ENCODE results near the gene GAREM1. TPM values are rescaled to one million over a fixed set of nuclear protein-coding genes. Genes with fewer than 3 reads are reported as not detected.

The GAREM1 gene
- total and polyA plus RNA-seq, 4 donors = 3.0 to 13.7 (median 8.5) TPM

DNA sequence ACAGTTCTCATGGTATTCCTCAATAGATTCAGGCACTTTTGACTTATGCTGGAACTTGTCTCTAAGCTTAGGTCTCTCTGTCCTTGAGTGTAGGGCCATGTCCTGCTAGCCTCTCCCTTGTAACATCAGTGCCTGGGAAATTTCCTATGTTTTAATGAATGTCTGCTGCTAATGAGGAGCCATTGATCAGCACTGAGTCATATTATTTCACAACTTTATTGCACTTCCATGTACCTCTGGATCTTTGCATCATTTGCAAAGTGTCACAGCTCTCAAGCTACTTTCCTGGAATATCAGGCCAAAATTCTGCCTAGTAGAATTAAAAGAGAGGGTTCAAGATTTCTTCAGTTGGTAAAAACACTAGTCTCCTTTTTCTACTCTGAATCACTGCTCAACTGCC, 102.5 kb downstream of the GAREM1 start:
- no peak for ATAC-seq (ENCODE audit: insufficient read depth, low FRiP score)
- H3K4me3 ChIP-seq = no peak overlapping the region
- H3K27ac ChIP-seq (ENCODE audit: low read depth in 1 of 2, low read length in 1 of 2) = peak overlapping the region in 1 of 2 donors; percentile 3

DNA sequence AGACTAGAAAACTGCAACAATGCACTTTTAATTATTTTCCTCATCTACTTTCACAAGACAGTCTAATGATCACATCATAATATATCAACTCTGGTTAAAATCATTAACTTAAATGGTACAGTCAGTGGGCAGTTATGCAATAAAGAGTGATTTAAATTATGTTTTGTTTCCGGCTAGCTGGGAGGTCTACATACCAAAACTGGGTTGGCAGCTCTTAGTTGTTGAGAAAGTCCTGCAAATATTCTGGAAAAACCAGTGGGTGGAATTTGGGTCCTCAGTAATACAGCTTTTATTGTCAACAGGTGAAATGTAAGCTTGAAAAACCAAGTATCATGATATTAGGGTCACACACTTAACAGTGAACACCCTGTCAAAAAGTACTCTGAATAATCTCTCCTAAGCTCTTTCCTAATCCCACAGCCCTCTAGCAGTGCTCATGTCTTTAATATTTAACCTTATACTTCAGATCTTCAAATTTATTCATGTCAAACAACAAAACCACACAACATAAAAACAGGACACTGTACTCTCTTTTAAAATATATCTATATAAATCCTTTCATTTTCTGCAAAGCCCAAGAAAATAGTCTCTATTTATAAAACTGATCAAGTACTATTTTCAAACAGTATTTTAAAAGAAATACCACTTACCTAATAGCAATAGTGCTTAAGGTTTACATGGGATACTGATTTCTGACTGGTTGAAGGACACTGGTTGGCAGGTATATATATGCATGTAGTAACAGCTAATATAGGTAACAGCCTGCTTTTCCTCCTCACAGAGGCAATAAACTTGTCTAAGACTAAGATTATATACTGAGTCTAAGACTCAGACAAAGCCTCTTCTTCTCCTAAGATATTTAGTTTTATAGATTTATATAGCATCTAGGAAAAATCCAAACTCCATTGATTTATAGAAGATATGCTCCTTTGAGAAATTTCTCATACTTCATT, 103.8 kb downstream of the GAREM1 start:
- DNase-seq (peak in 2 of 3 donors; percentile 65 to 73), ATAC-seq (ENCODE audit: insufficient read depth, low FRiP score) (peak; percentile 40)
- no peaks in the 10 kb centered on the region for H3K9me3 ChIP-seq (ENCODE audit: control insufficient read depth in 4 of 4, insufficient read depth in 3 of 4, low read length in 3 of 4)
- no peaks in the 10 kb centered on the region for H3K27me3 ChIP-seq (ENCODE audit: control insufficient read depth in 3 of 3, insufficient read depth in 3 of 3, low read length in 2 of 3)
- 66 to 82% methylated on average over 1 of the region's 1 CpG for WGBS, 2 donors
- no peak overlapping the region for H3K4me3 ChIP-seq
- H3K9ac ChIP-seq (ENCODE audit: insufficient read depth in 1 of 2, low read length in 2 of 2) = no peak overlapping the region
- H3K27ac ChIP-seq (ENCODE audit: low read depth in 1 of 2, low read length in 1 of 2) = peak overlapping the region in 1 of 2 donors; percentile 21
- no peaks in the 10 kb centered on the region for H3K36me3 ChIP-seq (ENCODE audit: control insufficient read depth in 4 of 4, insufficient read depth in 4 of 4, low read length in 4 of 4)
- TF ChIP-seq, protein P1, sequence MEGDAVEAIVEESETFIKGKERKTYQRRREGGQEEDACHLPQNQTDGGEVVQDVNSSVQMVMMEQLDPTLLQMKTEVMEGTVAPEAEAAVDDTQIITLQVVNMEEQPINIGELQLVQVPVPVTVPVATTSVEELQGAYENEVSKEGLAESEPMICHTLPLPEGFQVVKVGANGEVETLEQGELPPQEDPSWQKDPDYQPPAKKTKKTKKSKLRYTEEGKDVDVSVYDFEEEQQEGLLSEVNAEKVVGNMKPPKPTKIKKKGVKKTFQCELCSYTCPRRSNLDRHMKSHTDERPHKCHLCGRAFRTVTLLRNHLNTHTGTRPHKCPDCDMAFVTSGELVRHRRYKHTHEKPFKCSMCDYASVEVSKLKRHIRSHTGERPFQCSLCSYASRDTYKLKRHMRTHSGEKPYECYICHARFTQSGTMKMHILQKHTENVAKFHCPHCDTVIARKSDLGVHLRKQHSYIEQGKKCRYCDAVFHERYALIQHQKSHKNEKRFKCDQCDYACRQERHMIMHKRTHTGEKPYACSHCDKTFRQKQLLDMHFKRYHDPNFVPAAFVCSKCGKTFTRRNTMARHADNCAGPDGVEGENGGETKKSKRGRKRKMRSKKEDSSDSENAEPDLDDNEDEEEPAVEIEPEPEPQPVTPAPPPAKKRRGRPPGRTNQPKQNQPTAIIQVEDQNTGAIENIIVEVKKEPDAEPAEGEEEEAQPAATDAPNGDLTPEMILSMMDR (IDR thresholded peaks at IDR 0.05; ENCODE audit: control extremely low read depth, extremely low read depth) = no peak
- peaks cover 0 to 7% (median 0%) of the 10 kb centered on the region in 5 donors for H3K4me1 ChIP-seq (ENCODE audit: control insufficient read depth in 5 of 5, insufficient read depth in 5 of 5, low read length in 5 of 5)

More for the DNA sequence above, 102.5 kb downstream of the GAREM1 start:
- TF ChIP-seq, protein P1 (IDR thresholded peaks at IDR 0.05; ENCODE audit: control extremely low read depth, extremely low read depth) = no peak
- H3K27me3 ChIP-seq (ENCODE audit: control insufficient read depth in 3 of 3, insufficient read depth in 3 of 3, low read length in 2 of 3) = no peaks in the 10 kb centered on the region
- no peak for DNase-seq
- no peaks in the 10 kb centered on the region for H3K9me3 ChIP-seq (ENCODE audit: control insufficient read depth in 4 of 4, insufficient read depth in 3 of 4, low read length in 3 of 4)
- H3K9ac ChIP-seq (ENCODE audit: insufficient read depth in 1 of 2, low read length in 2 of 2) = no peak overlapping the region
- H3K36me3 ChIP-seq (ENCODE audit: control insufficient read depth in 4 of 4, insufficient read depth in 4 of 4, low read length in 4 of 4) = no peaks in the 10 kb centered on the region
- H3K4me1 ChIP-seq (ENCODE audit: control insufficient read depth in 5 of 5, insufficient read depth in 5 of 5, low read length in 5 of 5) = peaks cover 0 to 8% (median 0%) of the 10 kb centered on the region in 5 donors

DNA sequence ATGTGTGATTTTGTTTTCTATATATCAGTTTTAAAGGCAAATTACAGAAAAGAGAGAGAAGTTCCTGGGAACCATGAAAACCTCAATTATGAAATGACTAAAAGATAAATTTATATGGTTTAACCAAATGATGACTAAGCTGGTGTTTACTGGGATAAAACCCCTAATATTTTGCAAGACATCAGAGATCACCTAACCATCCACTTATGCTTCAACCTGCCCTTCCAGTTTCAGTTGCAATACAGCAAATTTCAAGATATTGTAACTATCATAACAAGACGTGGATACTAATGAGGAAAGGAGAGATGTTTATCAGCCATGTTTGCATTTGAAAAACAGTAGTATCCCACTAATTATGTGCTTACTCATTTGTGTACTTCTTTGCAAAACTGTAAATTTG, 108.2 kb downstream of the GAREM1 start:
- WGBS, 2 donors = 54 to 69% methylated on average over 1 of the region's 1 CpG
- H3K27ac ChIP-seq (ENCODE audit: low read depth in 1 of 2, low read length in 1 of 2) = no peak overlapping the region
- peaks cover 0 to 13% (median 0%) of the 10 kb centered on the region in 5 donors for H3K4me1 ChIP-seq (ENCODE audit: control insufficient read depth in 5 of 5, insufficient read depth in 5 of 5, low read length in 5 of 5)
- TF ChIP-seq, protein P1 (IDR thresholded peaks at IDR 0.05; ENCODE audit: control extremely low read depth, extremely low read depth) = no peak
- ATAC-seq (ENCODE audit: insufficient read depth, low FRiP score) = no peak
- H3K9ac ChIP-seq (ENCODE audit: insufficient read depth in 1 of 2, low read length in 2 of 2) = no peak overlapping the region
- H3K36me3 ChIP-seq (ENCODE audit: control insufficient read depth in 4 of 4, insufficient read depth in 4 of 4, low read length in 4 of 4) = no peaks in the 10 kb centered on the region
- H3K27me3 ChIP-seq (ENCODE audit: control insufficient read depth in 3 of 3, insufficient read depth in 3 of 3, low read length in 2 of 3) = no peaks in the 10 kb centered on the region
- DNase-seq = no peak
- H3K4me3 ChIP-seq = no peak overlapping the region
- no peaks in the 10 kb centered on the region for H3K9me3 ChIP-seq (ENCODE audit: control insufficient read depth in 4 of 4, insufficient read depth in 3 of 4, low read length in 3 of 4)

Data from lung (tissue), 12 donors.